Measurements from ENCODE around the gene ARID3A.

ARID3A gene

DNA sequence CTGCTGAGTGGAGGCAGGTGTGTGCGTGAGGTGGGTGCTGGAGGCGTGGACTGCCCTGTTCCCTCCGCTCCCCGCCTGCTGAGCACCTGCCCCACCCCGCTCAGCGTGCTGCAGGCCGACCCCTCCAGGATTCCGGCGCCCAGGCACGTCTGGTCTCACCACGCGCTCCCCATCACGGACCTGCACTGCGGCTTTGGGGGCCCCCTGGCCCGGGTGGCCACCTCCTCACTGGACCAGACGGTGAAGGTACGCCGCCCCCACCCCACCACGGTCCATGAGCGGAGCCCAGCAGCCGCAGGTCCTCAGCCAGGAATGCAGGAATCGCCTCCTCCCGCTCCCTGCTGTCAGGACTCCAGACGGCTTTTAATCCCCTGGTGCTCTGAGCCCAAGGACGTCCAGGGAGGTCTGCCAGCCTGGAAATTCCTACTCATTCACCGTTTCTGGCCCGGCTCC is 64.3 kb downstream of the ARID3A start:
- Histone ChIP-seq H3F3A (ENCODE audit: insufficient read depth) (no peaks in the 10 kb centered on the region), H3K36me3 (ENCODE audit: low read length) (no peaks in the 10 kb centered on the region), H3K27ac (ENCODE audit: low read depth, low read length) (no peak overlapping the region), H3K4me2 (ENCODE audit: low read depth, low read length, poor library complexity, severe bottlenecking) (no peak overlapping the region), H3K9me2 (replicated peaks; ENCODE audit: insufficient read depth, low read length) (no peaks in the 10 kb centered on the region), H3K4me3 (ENCODE audit: insufficient read depth, low read length, poor library complexity, severe bottlenecking) (no peak overlapping the region), H2AFZ (ENCODE audit: low read depth, low read length, severe bottlenecking) (no peak overlapping the region), H3K9ac (ENCODE audit: low read length) (no peak overlapping the region), H3K79me2 (ENCODE audit: insufficient read depth, low read length) (no peaks in the 10 kb centered on the region), H4K20me1 (ENCODE audit: low read depth, low read length) (no peaks in the 10 kb centered on the region), H3K27me3 (ENCODE audit: low read length) (no peaks in the 10 kb centered on the region), H3K9me3 (ENCODE audit: insufficient read depth, low read length) (no peaks in the 10 kb centered on the region)
- TF ChIP-seq, protein P1, sequence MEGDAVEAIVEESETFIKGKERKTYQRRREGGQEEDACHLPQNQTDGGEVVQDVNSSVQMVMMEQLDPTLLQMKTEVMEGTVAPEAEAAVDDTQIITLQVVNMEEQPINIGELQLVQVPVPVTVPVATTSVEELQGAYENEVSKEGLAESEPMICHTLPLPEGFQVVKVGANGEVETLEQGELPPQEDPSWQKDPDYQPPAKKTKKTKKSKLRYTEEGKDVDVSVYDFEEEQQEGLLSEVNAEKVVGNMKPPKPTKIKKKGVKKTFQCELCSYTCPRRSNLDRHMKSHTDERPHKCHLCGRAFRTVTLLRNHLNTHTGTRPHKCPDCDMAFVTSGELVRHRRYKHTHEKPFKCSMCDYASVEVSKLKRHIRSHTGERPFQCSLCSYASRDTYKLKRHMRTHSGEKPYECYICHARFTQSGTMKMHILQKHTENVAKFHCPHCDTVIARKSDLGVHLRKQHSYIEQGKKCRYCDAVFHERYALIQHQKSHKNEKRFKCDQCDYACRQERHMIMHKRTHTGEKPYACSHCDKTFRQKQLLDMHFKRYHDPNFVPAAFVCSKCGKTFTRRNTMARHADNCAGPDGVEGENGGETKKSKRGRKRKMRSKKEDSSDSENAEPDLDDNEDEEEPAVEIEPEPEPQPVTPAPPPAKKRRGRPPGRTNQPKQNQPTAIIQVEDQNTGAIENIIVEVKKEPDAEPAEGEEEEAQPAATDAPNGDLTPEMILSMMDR (IDR thresholded peaks at IDR 0.05; ENCODE audit: insufficient read depth, low read length, poor library complexity, severe bottlenecking) = no peak
- no peak for TF ChIP-seq EZH2phosphoT487 (conservative IDR thresholded peaks at IDR 0.05; ENCODE audit: low read length)

DNA sequence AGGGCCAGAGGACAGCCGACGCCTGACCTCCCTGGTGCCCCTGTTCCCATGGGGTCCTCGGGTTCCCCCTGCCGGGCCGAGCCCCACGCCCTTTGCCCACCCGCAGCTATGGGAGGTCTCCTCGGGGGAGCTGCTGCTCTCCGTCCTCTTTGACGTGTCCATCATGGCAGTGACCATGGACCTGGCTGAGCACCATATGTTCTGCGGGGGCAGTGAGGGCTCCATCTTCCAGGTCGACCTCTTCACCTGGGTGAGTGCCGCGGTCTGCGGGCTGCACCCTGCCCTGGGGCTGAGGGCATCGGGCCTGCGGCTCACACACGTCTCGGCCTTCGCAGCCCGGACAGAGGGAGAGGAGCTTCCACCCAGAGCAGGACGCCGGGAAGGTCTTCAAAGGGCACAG is 64.9 kb downstream of the ARID3A start:
- Histone ChIP-seq H3K9me2 (replicated peaks; ENCODE audit: insufficient read depth, low read length) (no peaks in the 10 kb centered on the region), H3K27ac (ENCODE audit: low read depth, low read length) (no peak overlapping the region), H2AFZ (ENCODE audit: low read depth, low read length, severe bottlenecking) (no peak overlapping the region), H3K9me3 (ENCODE audit: insufficient read depth, low read length) (no peaks in the 10 kb centered on the region), H3K4me2 (ENCODE audit: low read depth, low read length, poor library complexity, severe bottlenecking) (no peak overlapping the region), H3K27me3 (ENCODE audit: low read length) (no peaks in the 10 kb centered on the region), H3K9ac (ENCODE audit: low read length) (no peak overlapping the region), H3K36me3 (ENCODE audit: low read length) (no peaks in the 10 kb centered on the region), H4K20me1 (ENCODE audit: low read depth, low read length) (no peaks in the 10 kb centered on the region), H3F3A (ENCODE audit: insufficient read depth) (no peaks in the 10 kb centered on the region), H3K4me3 (ENCODE audit: insufficient read depth, low read length, poor library complexity, severe bottlenecking) (no peak overlapping the region), H3K79me2 (ENCODE audit: insufficient read depth, low read length) (no peaks in the 10 kb centered on the region)
- TF ChIP-seq, protein P1 (IDR thresholded peaks at IDR 0.05; ENCODE audit: insufficient read depth, low read length, poor library complexity, severe bottlenecking) = no peak
- no peak for TF ChIP-seq EZH2phosphoT487 (conservative IDR thresholded peaks at IDR 0.05; ENCODE audit: low read length)

DNA sequence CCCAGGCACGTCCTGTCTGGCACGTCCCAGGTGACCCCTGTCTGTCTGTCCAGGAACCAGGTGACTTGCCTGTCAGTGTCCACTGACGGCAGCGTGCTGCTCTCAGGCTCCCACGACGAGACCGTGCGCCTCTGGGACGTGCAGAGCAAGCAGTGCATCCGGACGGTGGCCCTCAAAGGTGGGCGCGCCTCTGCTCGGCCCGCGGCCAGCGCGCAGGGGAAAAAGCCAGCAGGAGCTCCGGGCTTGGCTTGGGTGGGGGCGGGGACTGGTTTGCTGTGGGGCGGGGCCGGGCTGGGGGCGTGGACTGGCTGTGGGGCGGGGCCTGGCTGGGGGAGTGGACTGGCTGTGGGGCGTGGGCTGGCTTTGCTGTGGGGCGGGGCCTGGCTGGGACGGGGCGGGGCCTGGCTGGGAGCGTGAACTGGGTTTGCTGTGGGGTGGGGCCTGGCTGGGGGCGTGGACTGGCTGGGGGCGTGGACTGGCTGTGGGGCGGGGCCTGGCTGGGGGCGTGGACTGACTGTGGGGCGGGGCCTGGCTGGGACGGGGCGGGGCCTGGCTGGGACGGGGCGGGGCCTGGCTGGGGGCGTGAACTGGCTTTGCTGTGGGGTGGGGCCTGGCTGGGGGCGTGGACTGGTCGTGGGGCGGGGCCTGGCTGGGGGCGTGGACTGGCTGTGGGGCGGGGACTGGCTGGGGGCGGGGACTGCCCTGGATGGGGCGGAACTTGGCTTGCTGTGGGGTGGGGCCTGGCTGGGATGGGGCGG is 65.5 kb downstream of the ARID3A start:
- no peaks in the 10 kb centered on the region for H4K20me1 ChIP-seq (ENCODE audit: low read depth, low read length)
- H3K79me2 ChIP-seq (ENCODE audit: insufficient read depth, low read length) = no peaks in the 10 kb centered on the region
- no peaks in the 10 kb centered on the region for H3K9me3 ChIP-seq (ENCODE audit: insufficient read depth, low read length)
- H3K27ac ChIP-seq (ENCODE audit: low read depth, low read length) = no peak overlapping the region
- H3K4me2 ChIP-seq (ENCODE audit: low read depth, low read length, poor library complexity, severe bottlenecking) = no peak overlapping the region
- H3K9me2 ChIP-seq (replicated peaks; ENCODE audit: insufficient read depth, low read length) = no peaks in the 10 kb centered on the region
- no peak overlapping the region for H3K4me3 ChIP-seq (ENCODE audit: insufficient read depth, low read length, poor library complexity, severe bottlenecking)
- no peaks in the 10 kb centered on the region for H3K27me3 ChIP-seq (ENCODE audit: low read length)
- H2AFZ ChIP-seq (ENCODE audit: low read depth, low read length, severe bottlenecking) = no peak overlapping the region
- TF ChIP-seq EZH2phosphoT487 (conservative IDR thresholded peaks at IDR 0.05; ENCODE audit: low read length) = no peak
- TF ChIP-seq, protein P1 (IDR thresholded peaks at IDR 0.05; ENCODE audit: insufficient read depth, low read length, poor library complexity, severe bottlenecking) = no peak
- no peak overlapping the region for H3K9ac ChIP-seq (ENCODE audit: low read length)
- H3K36me3 ChIP-seq (ENCODE audit: low read length) = no peaks in the 10 kb centered on the region
- no peaks in the 10 kb centered on the region for H3F3A ChIP-seq (ENCODE audit: insufficient read depth)
